Measurements from ENCODE around the gene KAT6B. TPM values are rescaled to one million over a fixed set of nuclear protein-coding genes. Genes with fewer than 3 reads are reported as not detected.

KAT6B gene
- total and polyA plus RNA-seq, 10 of the 15 experiments (the other 5 are each of a cell fraction or from before 2014, with no cell fraction given) = 2.7 to 22.6 (median 15.7) TPM

DNA sequence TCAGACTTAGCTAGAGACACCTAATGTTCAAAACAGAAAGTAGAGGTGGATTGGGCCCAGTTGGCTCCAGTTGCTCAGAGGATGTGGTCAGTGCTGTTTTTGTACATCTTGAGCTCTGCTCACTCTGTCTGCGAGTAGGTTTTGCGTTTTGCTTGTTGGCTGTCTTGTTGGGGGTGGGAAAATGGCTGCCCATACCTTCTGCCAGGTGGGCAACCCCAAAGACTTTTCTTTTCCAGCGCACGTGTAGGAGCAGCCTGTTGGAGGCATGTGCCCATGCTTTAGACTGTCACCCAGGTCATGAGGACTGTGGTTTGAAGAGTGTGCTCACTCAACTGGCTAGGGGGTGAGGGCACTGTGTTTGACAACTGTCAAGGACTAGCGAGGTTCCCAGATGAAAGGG lies 73.9 kb downstream of the KAT6B start (continued):
- TF ChIP-seq, protein P1, sequence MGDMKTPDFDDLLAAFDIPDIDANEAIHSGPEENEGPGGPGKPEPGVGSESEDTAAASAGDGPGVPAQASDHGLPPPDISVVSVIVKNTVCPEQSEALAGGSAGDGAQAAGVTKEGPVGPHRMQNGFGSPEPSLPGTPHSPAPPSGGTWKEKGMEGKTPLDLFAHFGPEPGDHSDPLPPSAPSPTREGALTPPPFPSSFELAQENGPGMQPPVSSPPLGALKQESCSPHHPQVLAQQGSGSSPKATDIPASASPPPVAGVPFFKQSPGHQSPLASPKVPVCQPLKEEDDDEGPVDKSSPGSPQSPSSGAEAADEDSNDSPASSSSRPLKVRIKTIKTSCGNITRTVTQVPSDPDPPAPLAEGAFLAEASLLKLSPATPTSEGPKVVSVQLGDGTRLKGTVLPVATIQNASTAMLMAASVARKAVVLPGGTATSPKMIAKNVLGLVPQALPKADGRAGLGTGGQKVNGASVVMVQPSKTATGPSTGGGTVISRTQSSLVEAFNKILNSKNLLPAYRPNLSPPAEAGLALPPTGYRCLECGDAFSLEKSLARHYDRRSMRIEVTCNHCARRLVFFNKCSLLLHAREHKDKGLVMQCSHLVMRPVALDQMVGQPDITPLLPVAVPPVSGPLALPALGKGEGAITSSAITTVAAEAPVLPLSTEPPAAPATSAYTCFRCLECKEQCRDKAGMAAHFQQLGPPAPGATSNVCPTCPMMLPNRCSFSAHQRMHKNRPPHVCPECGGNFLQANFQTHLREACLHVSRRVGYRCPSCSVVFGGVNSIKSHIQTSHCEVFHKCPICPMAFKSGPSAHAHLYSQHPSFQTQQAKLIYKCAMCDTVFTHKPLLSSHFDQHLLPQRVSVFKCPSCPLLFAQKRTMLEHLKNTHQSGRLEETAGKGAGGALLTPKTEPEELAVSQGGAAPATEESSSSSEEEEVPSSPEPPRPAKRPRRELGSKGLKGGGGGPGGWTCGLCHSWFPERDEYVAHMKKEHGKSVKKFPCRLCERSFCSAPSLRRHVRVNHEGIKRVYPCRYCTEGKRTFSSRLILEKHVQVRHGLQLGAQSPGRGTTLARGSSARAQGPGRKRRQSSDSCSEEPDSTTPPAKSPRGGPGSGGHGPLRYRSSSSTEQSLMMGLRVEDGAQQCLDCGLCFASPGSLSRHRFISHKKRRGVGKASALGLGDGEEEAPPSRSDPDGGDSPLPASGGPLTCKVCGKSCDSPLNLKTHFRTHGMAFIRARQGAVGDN (IDR thresholded peaks at IDR 0.05) = peak; percentile 74
- TF ChIP-seq BRCA1 (IDR thresholded peaks at IDR 0.05; ENCODE audit: low read depth, low read length) (no peak), GABPA (IDR thresholded peaks at IDR 0.05; ENCODE audit: low read depth) (no peak), HCFC1 (IDR thresholded peaks at IDR 0.05; ENCODE audit: low read length) (0 out of 2 replicates have a peak, but pooled peaks have one; percentile 18), SMAD5 (IDR thresholded peaks at IDR 0.05; ENCODE audit: low read depth) (no peak), BHLHE40 (IDR thresholded peaks at IDR 0.05; ENCODE audit: borderline replicate concordance in 1 of 2, low read depth in 2 of 2, low read length in 1 of 2) (peak; percentile 33 to 70; a peak in 2 of 4 replicates), NBN (IDR thresholded peaks at IDR 0.05) (peak; percentile 72), MXI1 (IDR thresholded peaks at IDR 0.05; ENCODE audit: low read depth, low read length) (no peak), CBX5 (IDR thresholded peaks at IDR 0.05; ENCODE audit: low read depth) (0 out of 2 replicates have a peak, but pooled peaks have one; percentile 64), EED (IDR thresholded peaks at IDR 0.05; ENCODE audit: low read depth) (peak; percentile 65), SP1 (IDR thresholded peaks at IDR 0.05; ENCODE audit: low read depth, low read length) (no peak), YBX1 (IDR thresholded peaks at IDR 0.05) (no peak)
- TF ChIP-seq, protein P2, sequence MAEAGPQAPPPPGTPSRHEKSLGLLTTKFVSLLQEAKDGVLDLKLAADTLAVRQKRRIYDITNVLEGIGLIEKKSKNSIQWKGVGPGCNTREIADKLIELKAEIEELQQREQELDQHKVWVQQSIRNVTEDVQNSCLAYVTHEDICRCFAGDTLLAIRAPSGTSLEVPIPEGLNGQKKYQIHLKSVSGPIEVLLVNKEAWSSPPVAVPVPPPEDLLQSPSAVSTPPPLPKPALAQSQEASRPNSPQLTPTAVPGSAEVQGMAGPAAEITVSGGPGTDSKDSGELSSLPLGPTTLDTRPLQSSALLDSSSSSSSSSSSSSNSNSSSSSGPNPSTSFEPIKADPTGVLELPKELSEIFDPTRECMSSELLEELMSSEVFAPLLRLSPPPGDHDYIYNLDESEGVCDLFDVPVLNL (IDR thresholded peaks at IDR 0.05; ENCODE audit: low read depth, low read length) = no peak
- TF ChIP-seq, protein P3, sequence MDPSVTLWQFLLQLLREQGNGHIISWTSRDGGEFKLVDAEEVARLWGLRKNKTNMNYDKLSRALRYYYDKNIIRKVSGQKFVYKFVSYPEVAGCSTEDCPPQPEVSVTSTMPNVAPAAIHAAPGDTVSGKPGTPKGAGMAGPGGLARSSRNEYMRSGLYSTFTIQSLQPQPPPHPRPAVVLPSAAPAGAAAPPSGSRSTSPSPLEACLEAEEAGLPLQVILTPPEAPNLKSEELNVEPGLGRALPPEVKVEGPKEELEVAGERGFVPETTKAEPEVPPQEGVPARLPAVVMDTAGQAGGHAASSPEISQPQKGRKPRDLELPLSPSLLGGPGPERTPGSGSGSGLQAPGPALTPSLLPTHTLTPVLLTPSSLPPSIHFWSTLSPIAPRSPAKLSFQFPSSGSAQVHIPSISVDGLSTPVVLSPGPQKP (IDR thresholded peaks at IDR 0.05; ENCODE audit: low read depth, low read length) = no peak
- TF ChIP-seq, protein P4, sequence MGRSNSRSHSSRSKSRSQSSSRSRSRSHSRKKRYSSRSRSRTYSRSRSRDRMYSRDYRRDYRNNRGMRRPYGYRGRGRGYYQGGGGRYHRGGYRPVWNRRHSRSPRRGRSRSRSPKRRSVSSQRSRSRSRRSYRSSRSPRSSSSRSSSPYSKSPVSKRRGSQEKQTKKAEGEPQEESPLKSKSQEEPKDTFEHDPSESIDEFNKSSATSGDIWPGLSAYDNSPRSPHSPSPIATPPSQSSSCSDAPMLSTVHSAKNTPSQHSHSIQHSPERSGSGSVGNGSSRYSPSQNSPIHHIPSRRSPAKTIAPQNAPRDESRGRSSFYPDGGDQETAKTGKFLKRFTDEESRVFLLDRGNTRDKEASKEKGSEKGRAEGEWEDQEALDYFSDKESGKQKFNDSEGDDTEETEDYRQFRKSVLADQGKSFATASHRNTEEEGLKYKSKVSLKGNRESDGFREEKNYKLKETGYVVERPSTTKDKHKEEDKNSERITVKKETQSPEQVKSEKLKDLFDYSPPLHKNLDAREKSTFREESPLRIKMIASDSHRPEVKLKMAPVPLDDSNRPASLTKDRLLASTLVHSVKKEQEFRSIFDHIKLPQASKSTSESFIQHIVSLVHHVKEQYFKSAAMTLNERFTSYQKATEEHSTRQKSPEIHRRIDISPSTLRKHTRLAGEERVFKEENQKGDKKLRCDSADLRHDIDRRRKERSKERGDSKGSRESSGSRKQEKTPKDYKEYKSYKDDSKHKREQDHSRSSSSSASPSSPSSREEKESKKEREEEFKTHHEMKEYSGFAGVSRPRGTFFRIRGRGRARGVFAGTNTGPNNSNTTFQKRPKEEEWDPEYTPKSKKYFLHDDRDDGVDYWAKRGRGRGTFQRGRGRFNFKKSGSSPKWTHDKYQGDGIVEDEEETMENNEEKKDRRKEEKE (IDR thresholded peaks at IDR 0.05) = no peak
- TF ChIP-seq, protein P5, sequence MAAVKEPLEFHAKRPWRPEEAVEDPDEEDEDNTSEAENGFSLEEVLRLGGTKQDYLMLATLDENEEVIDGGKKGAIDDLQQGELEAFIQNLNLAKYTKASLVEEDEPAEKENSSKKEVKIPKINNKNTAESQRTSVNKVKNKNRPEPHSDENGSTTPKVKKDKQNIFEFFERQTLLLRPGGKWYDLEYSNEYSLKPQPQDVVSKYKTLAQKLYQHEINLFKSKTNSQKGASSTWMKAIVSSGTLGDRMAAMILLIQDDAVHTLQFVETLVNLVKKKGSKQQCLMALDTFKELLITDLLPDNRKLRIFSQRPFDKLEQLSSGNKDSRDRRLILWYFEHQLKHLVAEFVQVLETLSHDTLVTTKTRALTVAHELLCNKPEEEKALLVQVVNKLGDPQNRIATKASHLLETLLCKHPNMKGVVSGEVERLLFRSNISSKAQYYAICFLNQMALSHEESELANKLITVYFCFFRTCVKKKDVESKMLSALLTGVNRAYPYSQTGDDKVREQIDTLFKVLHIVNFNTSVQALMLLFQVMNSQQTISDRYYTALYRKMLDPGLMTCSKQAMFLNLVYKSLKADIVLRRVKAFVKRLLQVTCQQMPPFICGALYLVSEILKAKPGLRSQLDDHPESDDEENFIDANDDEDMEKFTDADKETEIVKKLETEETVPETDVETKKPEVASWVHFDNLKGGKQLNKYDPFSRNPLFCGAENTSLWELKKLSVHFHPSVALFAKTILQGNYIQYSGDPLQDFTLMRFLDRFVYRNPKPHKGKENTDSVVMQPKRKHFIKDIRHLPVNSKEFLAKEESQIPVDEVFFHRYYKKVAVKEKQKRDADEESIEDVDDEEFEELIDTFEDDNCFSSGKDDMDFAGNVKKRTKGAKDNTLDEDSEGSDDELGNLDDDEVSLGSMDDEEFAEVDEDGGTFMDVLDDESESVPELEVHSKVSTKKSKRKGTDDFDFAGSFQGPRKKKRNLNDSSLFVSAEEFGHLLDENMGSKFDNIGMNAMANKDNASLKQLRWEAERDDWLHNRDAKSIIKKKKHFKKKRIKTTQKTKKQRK (IDR thresholded peaks at IDR 0.05; ENCODE audit: low read depth, low read length) = no peak
